OCI-LY7 (cell line): ENCODE data around the gene PDE3B. TPM values are rescaled to one million over a fixed set of nuclear protein-coding genes. Genes with fewer than 3 reads are reported as not detected.

Experiments used
- BruUV-seq: library from RNA; stranded (reverse); fragments of 400-500 nt; replicated peaks from 2 replicates; lab custom pipeline; 2021; lab: Mats Ljungman, UMichigan
- CTCF ChIA-PET: fragments of 300-600 bp; sonication (Branson Sonifier 250); formaldehyde crosslinking; loops from one replicate; lab custom pipeline; 2022; ENCODE audit warnings: antibody characterized with exemption; ENCODE audit not compliant: unreplicated experiment; lab: Charles Lee
- POLR2A ChIA-PET: fragments of 300-600 bp; sonication (Branson Sonifier 250); formaldehyde crosslinking; loops from one replicate; lab custom pipeline; 2022; ENCODE audit warnings: antibody characterized with exemption; lab: Charles Lee
- DNase-seq: peaks from one replicate; pipeline ENCODE4 v3.0.0-alpha.2; 2015; ENCODE audit warnings: low spot score
- H2AFZ ChIP-seq: fragments of 200-600 bp; sonication (generic), shearing (Covaris generic); 2 replicates; pipeline ENCODE4 v1.6.1; 2014; ENCODE audit warnings: mild to moderate bottlenecking, antibody characterized with exemption, low read length, moderate library complexity
- H3K27ac ChIP-seq: fragments of 200-600 bp; sonication (generic); 2 replicates; pipeline ENCODE4 v1.5.1; 2014; ENCODE audit warnings: mixed run types, low read depth, mild to moderate bottlenecking, moderate library complexity, low read length, inconsistent platforms; ENCODE audit not compliant: poor library complexity, severe bottlenecking
- H3K36me3 ChIP-seq: fragments of 200-600 bp; sonication (generic); 2 replicates; pipeline ENCODE4 v1.6.1; 2014; ENCODE audit warnings: mild to moderate bottlenecking, antibody characterized with exemption, low read length, moderate library complexity, mixed read lengths; ENCODE audit not compliant: insufficient read depth
- H3K4me1 ChIP-seq: fragments of 200-600 bp; sonication (generic); 2 replicates; pipeline ENCODE4 v1.5.1; 2014; ENCODE audit warnings: mild to moderate bottlenecking, low read length; ENCODE audit not compliant: insufficient read depth, poor library complexity, severe bottlenecking
- H3K4me2 ChIP-seq: fragments of 200-600 bp; sonication (generic); 2 replicates; pipeline ENCODE4 v1.6.1; 2014; ENCODE audit warnings: mild to moderate bottlenecking, low read length
- H3K4me3 ChIP-seq: fragments of 200-600 bp; sonication (generic); 2 replicates; pipeline ENCODE4 v1.5.1; 2014; ENCODE audit warnings: mild to moderate bottlenecking, low read depth, low read length; ENCODE audit not compliant: poor library complexity, severe bottlenecking
- H3K79me2 ChIP-seq: fragments of 200-600 bp; sonication (generic); 2 replicates; pipeline ENCODE4 v1.6.1; 2016; ENCODE audit warnings: low read depth, mild to moderate bottlenecking, low read length, moderate library complexity, mixed read lengths; ENCODE audit not compliant: insufficient read depth
- H3K9me2 ChIP-seq: fragments of 200-600 bp; sonication (generic); 2 replicates; pipeline ENCODE4 v1.6.1; 2016; ENCODE audit warnings: mild to moderate bottlenecking, low read length, mixed read lengths; ENCODE audit not compliant: insufficient read depth
- H3K9me3 ChIP-seq: fragments of 200-600 bp; sonication (generic); 2 replicates; pipeline ENCODE4 v1.6.1; 2014; ENCODE audit warnings: mild to moderate bottlenecking, mixed run types, low read length, mixed read lengths
- H4K20me1 ChIP-seq: fragments of 200-600 bp; sonication (generic); 2 replicates; pipeline ENCODE4 v1.6.1; 2014; ENCODE audit warnings: mild to moderate bottlenecking, antibody characterized with exemption, low read length, moderate library complexity, mixed read lengths; ENCODE audit not compliant: insufficient read depth
- CTCF ChIP-seq: fragments of 200-600 bp; sonication (generic); conservative IDR thresholded peaks from 2 replicates; pipeline ENCODE4 v1.5.1; 2014; ENCODE audit warnings: mild to moderate bottlenecking, antibody characterized with exemption, low read length, moderate library complexity, mixed read lengths
- EZH2phosphoT487 ChIP-seq: fragments of 200-600 bp; sonication (generic); IDR thresholded peaks from 2 replicates; pipeline ENCODE4 v1.6.1; 2018; ENCODE audit warnings: low read depth, borderline replicate concordance, mild to moderate bottlenecking, mixed run types, antibody characterized with exemption, low read length, moderate library complexity, mixed read lengths
- intact Hi-C: fragments of 100-400 bp; cut with micrococcal nuclease; formaldehyde crosslinking; loops from one replicate; pipeline ENCODE4 v1.10.0; 2022; ENCODE audit not compliant: unreplicated experiment
- total RNA-seq, 2 experiments: library from RNA; depleted of rRNA in 1 of 2; stranded (reverse); fragments of >200 nt in 1 of 2; shearing (Covaris generic) in 1 of 2; gene quantifications; 2 replicates each; pipeline ENCODE4 v1.2.3, GENCODE V29; 2014 to 2022

The PDE3B gene
- total RNA-seq, 2 experiments from 2014 or later = not detected

DNA sequence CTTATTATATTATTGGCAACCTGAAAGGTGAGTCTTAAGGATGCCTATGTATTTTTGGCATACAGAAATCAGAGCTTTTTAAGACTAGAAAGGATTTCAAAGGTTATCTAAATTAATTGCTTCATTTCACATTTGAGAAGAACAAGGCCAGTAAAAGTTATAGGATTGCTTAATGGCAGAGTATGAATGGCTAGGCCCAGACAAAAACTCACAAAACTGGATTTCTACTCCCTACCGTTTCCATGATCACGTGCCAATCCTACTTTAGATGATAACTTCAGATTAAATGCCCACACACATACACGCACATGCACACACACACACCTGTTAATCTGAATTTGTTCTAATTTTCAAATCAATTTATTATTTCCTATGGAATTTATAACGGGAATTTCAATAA, 1.8 kb upstream of the PDE3B start:
- no peaks in the 10 kb centered on the region for H3K79me2 ChIP-seq
- H2AFZ ChIP-seq = no peak overlapping the region
- H3K4me1 ChIP-seq = no peaks in the 10 kb centered on the region
- no peaks in the 10 kb centered on the region for H3K36me3 ChIP-seq
- no peak overlapping the region for H3K4me2 ChIP-seq
- no peaks in the 10 kb centered on the region for H3K9me2 ChIP-seq
- no peak overlapping the region for H3K4me3 ChIP-seq
- intact Hi-C loops = no loop called here
- no peak overlapping the region for H3K27ac ChIP-seq
- ChIA-PET POLR2A (interaction anchor here (0.7 kb wide), 1 partner anchor 16 kb away, joined by 3 read pairs; no protein-coding TSS in a partner anchor), CTCF (no interaction called here)
- no peaks in the 10 kb centered on the region for H3K9me3 ChIP-seq
- no peaks in the 10 kb centered on the region for H4K20me1 ChIP-seq
- TF ChIP-seq EZH2phosphoT487 = no peak
- TF ChIP-seq CTCF = no peak
- DNase-seq = no peak
- no TSS peak for BruUV-seq

- no peaks in the 10 kb centered on the region for H3K36me3 ChIP-seq
- H4K20me1 ChIP-seq = no peaks in the 10 kb centered on the region
- H3K4me3 ChIP-seq = no peak overlapping the region
- BruUV-seq = no TSS peak
- H3K4me1 ChIP-seq = no peaks in the 10 kb centered on the region
- intact Hi-C loops = no loop called here
- H3K79me2 ChIP-seq = no peaks in the 10 kb centered on the region
- no peak overlapping the region for H2AFZ ChIP-seq
- POLR2A ChIA-PET = no interaction called here
- H3K9me3 ChIP-seq = no peaks in the 10 kb centered on the region
- CTCF ChIA-PET = no interaction called here
- no peak overlapping the region for H3K27ac ChIP-seq
- H3K4me2 ChIP-seq = no peak overlapping the region
- H3K9me2 ChIP-seq = no peaks in the 10 kb centered on the region
- TF ChIP-seq CTCF (no peak), EZH2phosphoT487 (no peak)
- DNase-seq = no peak
Observed at GRCh38 chr11:14642453-14642852, 1.2 kb upstream of the PDE3B start.

DNA sequence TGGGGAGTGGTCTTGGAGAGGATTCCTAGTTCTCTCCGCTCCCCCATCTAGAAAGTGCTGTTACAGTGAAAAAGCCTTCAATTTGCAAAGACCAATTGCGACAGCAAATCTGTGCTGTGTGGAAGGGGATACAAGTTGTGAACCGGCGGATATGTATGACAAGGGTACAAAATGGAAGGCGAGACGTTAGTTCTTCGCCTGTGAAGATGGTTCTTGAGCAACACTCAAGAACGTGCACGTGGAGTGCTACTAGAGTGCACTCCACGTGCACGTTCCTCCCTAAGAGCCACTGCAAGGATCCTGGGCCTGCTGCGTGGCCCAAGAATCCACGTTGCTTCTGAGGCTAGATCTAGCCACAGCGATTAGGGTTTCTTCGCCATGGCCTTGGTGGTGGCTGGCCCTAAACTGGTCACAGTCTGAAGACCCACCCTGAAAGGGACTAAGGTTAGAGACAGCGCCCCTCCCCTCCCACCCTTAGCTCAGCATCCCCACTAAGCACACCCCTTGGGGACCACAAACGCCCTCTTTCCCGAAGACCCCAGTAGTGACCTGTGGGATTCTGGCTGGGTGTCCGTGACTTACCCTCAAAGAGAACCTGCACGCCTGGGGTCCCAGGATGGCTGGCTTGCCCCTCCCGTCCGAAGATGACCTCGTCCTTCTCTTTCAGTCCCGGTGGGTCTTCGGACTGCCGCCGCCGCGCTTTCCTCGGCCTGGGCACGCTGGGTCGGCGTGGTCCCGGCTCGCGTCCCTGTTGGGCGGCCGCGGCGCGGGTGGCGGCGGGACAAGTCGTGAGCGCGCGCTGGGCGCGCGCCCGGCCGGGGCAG, 519 bp upstream of the PDE3B start:
- Histone ChIP-seq H3K79me2 (no peaks in the 10 kb centered on the region), H3K4me2 (no peak overlapping the region), H3K4me1 (no peaks in the 10 kb centered on the region), H3K4me3 (no peak overlapping the region), H3K27ac (no peak overlapping the region), H3K36me3 (no peaks in the 10 kb centered on the region), H3K9me3 (no peaks in the 10 kb centered on the region), H3K9me2 (no peaks in the 10 kb centered on the region), H2AFZ (no peak overlapping the region), H4K20me1 (no peaks in the 10 kb centered on the region)
- BruUV-seq = no TSS peak
- intact Hi-C loops = no loop called here
- no peak for DNase-seq
- CTCF ChIA-PET = no interaction called here
- TF ChIP-seq CTCF = no peak
- no peak for TF ChIP-seq EZH2phosphoT487
- POLR2A ChIA-PET = no interaction called here
